HG03108 (cell line): ENCODE data around the gene CACNB4.
"Not testable (repeated sequence)": the region's sequence is repeated elsewhere in the genome, so short reads cannot be mapped to it uniquely, and the experiment has no call there.

ENCODE experiments used
- ATAC-seq: cut with Tn5 transposase; IDR thresholded peaks from one replicate; pipeline ENCODE4 v1.9.1; 2021; ENCODE audit warnings: moderate library complexity; ENCODE audit not compliant: unreplicated experiment

The CACNB4 gene

GRCh38 chr2:152098496-152099366 is at the start of gene CACNB4:
TSS of gene CACNB4 (minus strand) at chr2:152099044.
- no peak for ATAC-seq

DNA sequence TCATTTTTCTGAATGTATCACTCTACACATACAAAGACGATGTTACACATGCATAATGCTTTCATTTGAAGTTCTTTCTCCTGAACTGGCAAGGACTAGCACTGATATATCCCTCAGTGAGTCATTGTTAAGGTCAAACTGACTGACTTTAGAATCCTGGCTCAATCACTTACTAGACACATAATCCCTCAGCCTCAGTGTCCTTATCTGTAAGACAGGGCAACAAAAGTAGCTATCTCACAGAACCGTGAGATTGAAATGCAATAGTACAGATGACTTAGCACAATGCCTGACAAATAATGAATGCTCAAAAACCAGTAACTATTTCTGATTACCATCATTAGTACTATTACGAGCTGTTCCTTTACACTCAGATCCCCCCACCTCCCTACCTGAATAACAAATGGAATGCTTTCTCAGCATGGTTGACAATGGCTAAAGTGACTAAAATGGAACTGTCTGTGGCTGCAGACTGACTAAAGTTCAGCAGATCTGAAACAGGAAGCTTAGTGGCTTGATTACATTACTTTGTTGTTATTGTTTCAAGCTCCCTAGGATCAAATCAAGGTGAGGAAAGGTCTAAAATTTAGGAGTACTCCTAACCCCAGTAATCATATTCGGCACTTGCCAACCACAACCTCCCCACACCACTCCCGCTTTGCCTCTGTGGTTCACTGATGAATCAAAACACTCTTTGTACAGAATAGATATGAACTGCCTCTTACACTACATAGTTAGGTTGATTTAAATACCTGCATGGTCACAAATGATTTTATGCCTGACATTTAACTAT is 35.8 kb upstream of the CACNB4 start:
- peak; percentile 70 for ATAC-seq

GRCh38 chr2:152132306-152132705 is 33.5 kb upstream of the CACNB4 start:
- ATAC-seq, result no peak

- no peak for ATAC-seq
These were observed 28.8 kb upstream of the CACNB4 start for GRCh38 chr2:152127628-152128027.

DNA sequence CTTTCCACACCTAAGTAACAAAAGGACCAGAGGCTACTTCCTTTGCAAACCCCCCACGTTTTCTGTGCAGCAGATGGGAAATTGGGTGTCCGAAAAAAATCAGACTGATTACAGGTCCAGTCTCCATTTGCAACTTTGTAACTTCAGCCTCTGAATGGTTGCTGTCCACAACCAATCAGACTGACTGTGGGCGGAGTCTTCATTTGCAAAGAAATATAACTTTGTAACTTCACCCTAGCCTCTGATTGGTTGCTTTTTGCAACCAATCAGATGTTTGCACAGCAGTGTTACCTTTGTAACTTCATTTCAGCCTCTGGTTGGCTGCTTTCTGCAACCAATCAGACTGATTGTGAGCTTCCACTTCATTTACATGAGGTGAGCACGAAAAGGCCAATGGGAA is 27.8 kb upstream of the CACNB4 start:
- ATAC-seq, result no peak

DNA sequence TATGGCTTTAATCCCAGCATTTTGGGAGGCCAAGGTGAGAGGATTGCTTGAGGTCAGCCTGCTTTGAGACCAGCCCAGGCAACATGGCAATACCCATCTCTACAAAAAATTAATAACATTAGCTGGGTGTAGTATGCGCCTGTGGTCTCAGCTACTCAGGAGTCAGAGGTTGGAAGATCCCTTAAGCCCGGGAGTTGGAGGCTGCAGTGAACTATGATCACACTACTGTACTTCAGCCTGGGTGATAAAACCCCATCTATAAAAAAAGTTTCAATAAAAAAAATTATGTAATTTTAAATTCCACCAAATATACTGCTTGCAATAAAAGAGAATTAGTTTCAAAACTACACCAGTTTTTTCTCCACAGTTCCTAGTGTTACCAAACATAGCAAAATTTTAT is 23.3 kb upstream of the CACNB4 start:
- no peak for ATAC-seq

DNA sequence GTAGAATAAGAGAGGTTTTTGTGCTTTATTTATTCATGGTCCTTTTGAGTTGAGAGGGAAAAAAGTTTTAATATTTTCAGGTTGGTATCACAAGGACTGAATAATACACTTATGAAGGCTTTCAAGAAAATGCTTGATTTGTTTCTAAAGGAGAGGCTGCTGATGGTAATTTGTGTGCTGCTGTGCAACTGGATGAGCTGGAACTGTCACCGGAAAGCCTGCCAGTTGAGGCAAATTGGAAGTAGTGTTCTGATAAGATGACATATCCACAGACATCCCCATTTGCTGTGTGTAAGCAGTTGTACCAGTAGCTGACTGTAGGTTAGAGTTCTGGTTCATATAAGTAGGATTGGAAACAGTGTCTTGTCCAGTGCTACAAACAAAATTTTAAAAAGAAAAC is 21.6 kb upstream of the CACNB4 start:
- ATAC-seq, result no peak

DNA sequence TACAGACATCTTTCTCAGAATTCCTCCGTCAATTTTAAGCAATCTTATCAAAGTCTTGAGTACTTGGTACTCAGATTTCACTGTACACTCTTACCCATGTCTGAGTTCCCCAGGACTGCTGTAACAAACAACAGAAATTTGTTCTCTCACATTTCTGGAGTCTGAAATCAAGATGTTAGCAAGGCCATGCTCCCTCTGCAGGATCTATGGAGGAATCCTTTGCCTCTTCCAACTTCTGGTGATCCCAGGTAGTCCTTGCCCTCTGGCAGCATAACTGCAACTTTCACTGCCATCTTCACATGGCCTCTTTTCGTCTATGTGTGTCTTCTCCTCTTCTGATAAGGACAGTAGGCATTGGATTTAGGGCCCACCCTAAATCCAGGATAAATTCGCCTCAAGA is 17.1 kb upstream of the CACNB4 start:
- ATAC-seq, result no peak

DNA sequence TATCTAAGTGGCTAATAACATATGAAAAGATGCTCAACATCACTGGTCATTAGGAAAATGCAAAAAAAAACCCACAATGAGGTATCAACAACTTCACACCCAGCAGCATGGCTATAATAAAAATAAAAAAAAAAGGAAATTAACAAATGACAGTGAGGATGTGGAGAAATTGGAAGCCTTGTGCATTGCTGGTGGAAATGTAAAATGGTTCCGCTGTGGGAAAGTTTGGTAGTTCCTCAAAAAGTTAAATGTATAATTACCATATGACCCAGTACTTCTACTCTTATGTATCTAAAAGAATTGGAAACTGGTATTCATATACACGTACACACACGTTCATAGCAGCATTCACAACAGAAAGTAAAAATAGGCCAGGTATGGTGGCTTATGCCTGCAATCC is 15.5 kb upstream of the CACNB4 start:
- ATAC-seq, result no peak

GRCh38 chr2:152107140-152107539 is 8.3 kb upstream of the CACNB4 start:
- ATAC-seq, result not testable (repeated sequence)

GRCh38 chr2:152106464-152106863 is 7.6 kb upstream of the CACNB4 start:
- no peak for ATAC-seq

DNA sequence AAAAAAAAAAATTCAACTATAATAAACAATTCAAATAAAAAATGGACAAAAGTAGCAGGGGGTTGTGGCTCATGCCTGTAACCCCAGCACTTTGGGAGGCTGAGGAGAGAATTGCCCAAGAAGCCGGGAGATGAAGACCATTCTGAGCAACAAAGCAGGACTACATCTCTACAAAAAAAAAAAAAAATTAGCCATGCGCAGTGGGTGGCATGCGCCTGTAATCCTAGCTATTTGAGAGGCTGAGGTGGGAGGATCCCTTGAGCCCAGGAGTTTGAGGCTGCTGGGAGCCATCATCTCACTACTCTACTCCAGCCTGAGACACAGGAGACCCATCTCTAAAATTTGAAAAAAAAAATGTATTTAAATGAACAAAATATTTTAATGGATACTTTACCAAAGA is 4.4 kb upstream of the CACNB4 start:
- ATAC-seq, result no peak

GRCh38 chr2:152100961-152101360 is 2.1 kb upstream of the CACNB4 start:
- no peak for ATAC-seq

- ATAC-seq, result no peak
These were observed 665 bp upstream of the CACNB4 start for GRCh38 chr2:152099367-152100050.

DNA sequence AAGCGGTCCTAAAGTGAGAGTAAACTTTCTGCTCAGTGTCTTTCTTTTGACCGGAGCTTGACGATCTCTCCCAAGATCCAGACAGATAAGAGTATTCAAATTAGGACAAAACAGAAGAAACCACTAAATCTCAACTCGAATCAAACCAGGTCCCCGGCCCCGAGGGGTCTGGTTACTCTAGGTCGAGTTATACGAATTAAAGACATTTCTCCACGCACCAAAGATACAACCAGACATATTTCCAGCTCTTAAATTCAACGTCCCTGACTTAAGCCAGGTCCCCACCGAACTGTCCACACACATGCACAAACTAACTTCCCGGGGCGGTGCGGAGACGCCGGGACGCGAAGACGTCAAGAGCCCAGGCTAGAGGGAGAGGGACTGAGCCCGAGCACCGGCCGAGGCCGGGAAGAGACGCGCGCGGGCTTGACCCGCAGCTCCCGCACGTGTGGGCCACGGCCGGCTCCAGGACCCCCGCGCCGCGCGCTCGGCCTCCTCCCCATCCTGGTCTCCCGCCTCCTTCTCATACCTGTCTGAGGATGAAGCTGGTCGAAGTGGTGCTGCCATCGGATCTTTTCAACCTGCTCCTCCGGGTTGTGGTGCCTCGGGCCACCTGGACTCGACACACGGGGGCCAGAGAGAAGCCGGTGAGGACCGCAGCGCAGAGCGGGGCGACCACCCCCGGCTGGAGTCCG is 896 bp downstream of the CACNB4 start:
- no peak for ATAC-seq

DNA sequence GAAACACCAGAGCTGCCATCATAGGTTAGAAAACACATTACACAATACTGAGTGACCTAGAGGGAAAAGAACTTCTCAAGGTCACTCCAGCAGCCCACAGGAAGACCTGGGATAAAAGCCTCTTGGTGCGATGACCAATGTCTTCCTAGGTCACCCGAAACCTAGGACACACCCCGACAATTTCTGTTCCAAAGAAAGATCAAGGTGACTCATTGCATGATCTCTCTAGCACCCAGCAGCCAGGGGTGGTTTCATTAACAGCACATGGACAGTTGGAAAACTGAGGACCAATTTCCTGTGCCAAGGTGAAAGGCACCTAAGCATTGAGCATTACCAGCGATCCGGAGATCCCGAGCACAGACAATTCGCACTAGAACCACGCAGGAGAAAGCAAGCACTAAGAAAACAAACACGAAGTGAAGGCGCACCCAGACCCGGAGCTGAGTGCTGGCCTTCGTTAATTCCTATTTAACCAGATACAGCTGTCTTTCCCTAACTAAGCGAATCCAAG is 1.5 kb downstream of the CACNB4 start:
- no peak for ATAC-seq

DNA sequence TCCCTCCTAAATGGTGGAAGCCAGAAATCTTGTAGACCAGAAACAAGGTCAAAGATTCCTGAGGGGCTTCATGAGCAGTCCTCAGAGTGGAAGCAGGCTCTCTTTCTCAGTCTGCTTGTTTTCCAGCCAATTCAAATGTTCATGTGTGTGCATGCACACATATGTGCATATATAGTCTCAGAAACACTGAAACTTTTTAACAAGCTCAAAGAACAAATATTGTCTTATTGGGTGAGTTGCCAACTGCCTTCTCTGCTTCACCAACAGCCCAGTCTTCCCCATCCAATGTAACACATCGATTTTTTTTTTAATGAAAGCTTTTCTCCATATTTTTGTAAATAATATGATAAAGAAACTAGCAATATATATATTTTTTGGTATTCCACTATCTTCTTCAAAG is 3.7 kb downstream of the CACNB4 start:
- no peak for ATAC-seq

DNA sequence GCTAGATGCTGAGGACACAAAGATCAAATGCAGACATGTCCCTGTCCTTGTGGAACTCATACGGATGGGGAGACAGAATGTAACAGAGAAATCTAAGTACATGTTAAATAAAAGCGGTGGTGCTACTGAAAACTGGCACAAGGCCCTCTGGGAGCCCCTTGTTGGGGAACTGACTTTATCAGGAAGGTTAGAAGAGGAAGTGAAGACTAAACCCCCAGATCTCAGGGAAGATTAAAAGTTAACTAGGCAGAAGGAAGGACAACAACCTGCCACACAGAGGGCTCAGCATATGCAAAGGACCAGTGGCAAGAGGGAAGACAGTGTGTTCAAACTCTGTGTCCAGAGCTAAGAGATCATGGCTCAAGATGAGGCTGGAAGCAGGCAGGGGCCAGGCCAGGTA is 4.8 kb downstream of the CACNB4 start:
- ATAC-seq, result no peak

GRCh38 chr2:152093464-152093863 is 5.4 kb downstream of the CACNB4 start:
- ATAC-seq, result no peak

GRCh38 chr2:152092095-152092494 is 6.7 kb downstream of the CACNB4 start:
- ATAC-seq, result no peak

DNA sequence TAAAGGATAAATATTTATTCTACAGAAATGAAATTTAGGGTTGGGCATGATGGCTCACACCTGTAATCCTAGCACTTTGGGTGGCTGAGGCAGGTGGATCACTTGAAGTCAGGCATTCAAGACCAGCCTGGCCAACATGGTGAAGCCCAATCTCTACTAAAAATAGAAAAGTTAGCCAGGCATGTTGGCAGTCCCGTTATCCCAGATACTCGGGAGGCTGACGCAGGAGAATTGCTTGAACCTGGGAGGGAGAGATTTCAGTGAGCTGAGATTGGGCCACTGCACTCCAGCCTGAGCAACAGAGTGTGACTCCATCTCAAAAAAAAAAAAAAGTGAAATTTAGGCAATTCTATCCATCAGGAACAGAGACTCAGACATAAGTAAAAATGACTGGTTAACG is 8.1 kb downstream of the CACNB4 start:
- not testable (repeated sequence) for ATAC-seq
